HG03139 (cell line): ENCODE data around the gene NOTO.
"Not testable (repeated sequence)": the region's sequence is repeated elsewhere in the genome, so short reads cannot be mapped to it uniquely, and the experiment has no call there.

ENCODE experiments used
- ATAC-seq: cut with Tn5 transposase; IDR thresholded peaks from one replicate; pipeline ENCODE4 v1.9.1; 2021; ENCODE audit not compliant: unreplicated experiment

The NOTO gene

GRCh38 chr2:73202156-73203054 is at the start of gene NOTO:
TSS of gene NOTO (plus strand) at chr2:73202574. CDS start at chr2:73202667, 93 bp downstream.
- ATAC-seq: no peak

GRCh38 chr2:73156539-73157124 is 45.7 kb upstream of the NOTO start:
- no peak for ATAC-seq

GRCh38 chr2:73162856-73163391 is 39.5 kb upstream of the NOTO start:
- ATAC-seq: no peak

GRCh38 chr2:73163483-73164367 is 38.6 kb upstream of the NOTO start:
- ATAC-seq: peak; percentile 88

- ATAC-seq: not testable (repeated sequence)
These were observed 36.4 kb upstream of the NOTO start for GRCh38 chr2:73165978-73166377.

GRCh38 chr2:73166813-73167212 is 35.6 kb upstream of the NOTO start:
- ATAC-seq: not testable (repeated sequence)

GRCh38 chr2:73168348-73168747 is 34.0 kb upstream of the NOTO start:
- not testable (repeated sequence) for ATAC-seq

GRCh38 chr2:73170341-73170740 is 32.0 kb upstream of the NOTO start:
- ATAC-seq: not testable (repeated sequence)

GRCh38 chr2:73172963-73173362 is 29.4 kb upstream of the NOTO start:
- no peak for ATAC-seq

- no peak for ATAC-seq
These were observed 28.6 kb upstream of the NOTO start for GRCh38 chr2:73173781-73174180.

GRCh38 chr2:73174244-73174643 is 28.1 kb upstream of the NOTO start:
- no peak for ATAC-seq

GRCh38 chr2:73174941-73175662 is 27.3 kb upstream of the NOTO start:
- ATAC-seq: no peak

GRCh38 chr2:73175663-73176204 is 26.6 kb upstream of the NOTO start:
- ATAC-seq: no peak

GRCh38 chr2:73176205-73176880 is 26.0 kb upstream of the NOTO start:
- no peak for ATAC-seq

- ATAC-seq: peak; percentile 87
These were observed 25.3 kb upstream of the NOTO start for GRCh38 chr2:73176881-73177644.

GRCh38 chr2:73177645-73178255 is 24.6 kb upstream of the NOTO start:
- no peak for ATAC-seq

GRCh38 chr2:73185965-73186364 is 16.4 kb upstream of the NOTO start:
- no peak for ATAC-seq

GRCh38 chr2:73187549-73187948 is 14.8 kb upstream of the NOTO start:
- ATAC-seq: no peak
